H1 (cell line): Measurements from ENCODE around the gene ATG16L1. TPM values are rescaled to one million over a fixed set of nuclear protein-coding genes. Genes with fewer than 3 reads are reported as not detected.

Experiments used
- CTCF ChIA-PET: fragments of 300-600 bp; sonication (Branson Sonifier 250); formaldehyde crosslinking; loops from one replicate; lab custom pipeline; 2021; ENCODE audit not compliant: partially characterized antibody; lab: Charles Lee
- POLR2A ChIA-PET: fragments of 300-600 bp; sonication (Branson Sonifier 250); formaldehyde crosslinking; loops from one replicate; lab custom pipeline; 2021; ENCODE audit warnings: inconsistent platforms; ENCODE audit not compliant: partially characterized antibody; lab: Charles Lee
- DNase-seq, 2 experiments: peaks; one replicate each; pipeline versions ENCODE4 v3.0.0 to v3.0.0-alpha.2; 2010 to 2022; ENCODE audit warnings: low spot score in 2 of 2, low read depth in 1 of 2, mixed read lengths in 1 of 2
- FAIRE-seq: peaks from 2 replicates; lab custom pipeline; 2011; peaks lifted over from hg19 to GRCh38; lab: Jason Lieb, UNC
- H2AFZ ChIP-seq: 2 replicates; pipeline ENCODE4 v1.8.1; 2012; ENCODE audit warnings: low read length, inconsistent platforms
- H2AK5ac ChIP-seq: 2 replicates; pipeline ENCODE4 v1.6.1; 2013; ENCODE audit warnings: low read depth, low read length
- H2BK120ac ChIP-seq: replicated peaks from 2 replicates; pipeline ENCODE3; 2013; ENCODE audit warnings: low read depth, low read length, inconsistent platforms
- H2BK12ac ChIP-seq: 2 replicates; pipeline ENCODE4 v1.6.1; 2013; ENCODE audit warnings: low read depth, low read length
- H2BK15ac ChIP-seq: 2 replicates; pipeline ENCODE4 v1.6.1; 2013; ENCODE audit warnings: low read length
- H2BK20ac ChIP-seq: 2 replicates; pipeline ENCODE4 v1.6.1; 2013; ENCODE audit warnings: low read length
- H2BK5ac ChIP-seq: 2 replicates; pipeline ENCODE4 v1.6.1; 2013; ENCODE audit warnings: low read depth, low read length
- H3K14ac ChIP-seq: 2 replicates; pipeline ENCODE4 v1.6.1; 2013; ENCODE audit warnings: inconsistent platforms; ENCODE audit not compliant: insufficient read length
- H3K18ac ChIP-seq: 2 replicates; pipeline ENCODE4 v1.6.1; 2013; ENCODE audit warnings: low read length; ENCODE audit errors: extremely low read depth
- H3K23ac ChIP-seq: 2 replicates; pipeline ENCODE4 v1.6.1; 2013; ENCODE audit warnings: inconsistent platforms; ENCODE audit not compliant: insufficient read length
- H3K23me2 ChIP-seq: 2 replicates; pipeline ENCODE4 v1.6.1; 2013; ENCODE audit warnings: low read depth, low read length
- H3K27ac ChIP-seq: 2 replicates; pipeline ENCODE4 v1.6.1; 2011; ENCODE audit warnings: low read depth, low read length, inconsistent platforms
- H3K27me3 ChIP-seq, 4 experiments: replicated peaks in 1 of 4; 1 replicate in 1 of 4; 2 replicates in 3 of 4; pipeline versions ENCODE4 v1.6.1 to v1.8.1; 2011 to 2013; ENCODE audit warnings: low read length in 3 of 4, mild to moderate bottlenecking in 3 of 4, inconsistent platforms in 2 of 4, mixed read lengths in 2 of 4, moderate library complexity in 1 of 4; ENCODE audit not compliant: control insufficient read depth in 3 of 4, insufficient read depth in 3 of 4; ENCODE audit errors: extremely low read depth in 1 of 4
- H3K36me3 ChIP-seq, 4 experiments: 2 replicates each; pipeline versions ENCODE4 v1.6.1 to v1.8.1; 2011 to 2013; ENCODE audit warnings: mild to moderate bottlenecking in 4 of 4, low read length in 3 of 4, moderate library complexity in 2 of 4, control low read depth in 1 of 4, inconsistent platforms in 1 of 4; ENCODE audit not compliant: insufficient read depth in 4 of 4, control insufficient read depth in 2 of 4
- H3K4ac ChIP-seq: replicated peaks from 2 replicates; pipeline ENCODE3; 2013; ENCODE audit warnings: low read length, low read depth, mixed read lengths, inconsistent platforms; ENCODE audit not compliant: insufficient read length
- H3K4me1 ChIP-seq, 4 experiments: replicated peaks in 1 of 4; 1 replicate in 1 of 4; 2 replicates in 3 of 4; pipeline versions ENCODE4 v1.6.1 to v1.8.1; 2011 to 2013; ENCODE audit warnings: low read length in 3 of 4, inconsistent platforms in 2 of 4, mixed read lengths in 1 of 4; ENCODE audit not compliant: insufficient read depth in 4 of 4, control insufficient read depth in 3 of 4
- H3K4me2 ChIP-seq, 2 experiments: 2 replicates each; pipeline versions ENCODE4 v1.6.1 to v1.8.1; 2011 to 2013; ENCODE audit warnings: low read depth in 2 of 2, low read length in 2 of 2, control low read depth in 1 of 2, inconsistent platforms in 1 of 2, mild to moderate bottlenecking in 1 of 2; ENCODE audit not compliant: insufficient read depth in 1 of 2
- H3K4me3 ChIP-seq, 4 experiments: fragments of 200-600, 300-600 bp in 1 of 4; sonication (generic), shearing (Covaris generic), sonication (Bioruptor Twin) in 1 of 4; 2 replicates each; pipeline versions ENCODE4 v1.5.1 to v1.8.1; 2011 to 2016; ENCODE audit warnings: low read length in 4 of 4, low read depth in 3 of 4, control low read depth in 2 of 4, inconsistent platforms in 2 of 4, mild to moderate bottlenecking in 2 of 4, mixed read lengths in 1 of 4, moderate library complexity in 1 of 4; ENCODE audit not compliant: insufficient read depth in 2 of 4; ENCODE audit errors: extremely low read depth in 1 of 4
- H3K56ac ChIP-seq: replicated peaks from 2 replicates; pipeline ENCODE3; 2013; ENCODE audit warnings: low read depth, mild to moderate bottlenecking, mixed read lengths, low read length, inconsistent platforms; ENCODE audit not compliant: insufficient read length
- H3K79me1 ChIP-seq: 2 replicates; pipeline ENCODE4 v1.6.1; 2013; ENCODE audit warnings: low read depth, low read length, control low read depth
- H3K79me2 ChIP-seq, 2 experiments: 2 replicates each; pipeline versions ENCODE4 v1.6.1 to v1.8.1; 2012 to 2013; ENCODE audit warnings: low read length in 2 of 2, mild to moderate bottlenecking in 2 of 2, inconsistent platforms in 1 of 2; ENCODE audit not compliant: insufficient read depth in 2 of 2, control insufficient read depth in 1 of 2
- H3K9ac ChIP-seq, 4 experiments: replicated peaks in 1 of 4; 1 replicate in 1 of 4; 2 replicates in 3 of 4; pipeline versions ENCODE4 v1.6.1 to v1.8.1; 2011 to 2013; ENCODE audit warnings: low read depth in 3 of 4, low read length in 3 of 4, control low read depth in 2 of 4, mild to moderate bottlenecking in 2 of 4, moderate library complexity in 2 of 4, inconsistent platforms in 1 of 4; ENCODE audit errors: extremely low read depth in 1 of 4
- H3K9me3 ChIP-seq, 2 experiments: 2 replicates each; pipeline versions ENCODE4 v1.6.1 to v1.8.1; 2012 to 2013; ENCODE audit warnings: mild to moderate bottlenecking in 2 of 2, moderate library complexity in 2 of 2, control low read depth in 1 of 2, inconsistent platforms in 1 of 2, low read depth in 1 of 2, low read length in 1 of 2, mixed read lengths in 1 of 2; ENCODE audit not compliant: insufficient read depth in 2 of 2
- H4K20me1 ChIP-seq, 2 experiments: replicated peaks in 1 of 2; 2 replicates each; pipeline versions ENCODE3 to v1.8.1; 2011 to 2013; ENCODE audit warnings: inconsistent platforms in 2 of 2, low read length in 2 of 2, mild to moderate bottlenecking in 1 of 2; ENCODE audit not compliant: insufficient read depth in 2 of 2, control insufficient read depth in 1 of 2
- H4K5ac ChIP-seq: 2 replicates; pipeline ENCODE4 v1.6.1; 2013; ENCODE audit warnings: low read length, low read depth, mixed read lengths, inconsistent platforms; ENCODE audit not compliant: insufficient read length
- H4K8ac ChIP-seq: 2 replicates; pipeline ENCODE4 v1.8.0; 2013; ENCODE audit warnings: mild to moderate bottlenecking, moderate library complexity, low read length, inconsistent platforms; ENCODE audit not compliant: insufficient read depth; ENCODE audit errors: extremely low read depth
- H4K91ac ChIP-seq: replicated peaks from 2 replicates; pipeline ENCODE3; 2013; ENCODE audit warnings: low read length, mixed read lengths, inconsistent platforms; ENCODE audit not compliant: insufficient read length
- CREB1 ChIP-seq: IDR thresholded peaks from 2 replicates; pipeline ENCODE4 v1.6.1; 2012; ENCODE audit warnings: inconsistent platforms
- CTCF ChIP-seq, 3 experiments: IDR thresholded peaks; 1 replicate in 2 of 3; 2 replicates in 1 of 3; pipeline versions ENCODE4 v1.5.1 to v1.6.1; 2011; ENCODE audit warnings: low read length in 3 of 3, mild to moderate bottlenecking in 3 of 3, inconsistent platforms in 2 of 3, low read depth in 1 of 3, moderate library complexity in 1 of 3; ENCODE audit not compliant: insufficient read depth in 1 of 3; ENCODE audit errors: control extremely low read depth in 1 of 3
- WGBS, 2 experiments: shearing (Covaris generic) in 1 of 2; methylation state at CpG; one replicate each; pipeline versions ENCODE4 v1.1.6 to v1.1.7; 2013 to 2015; ENCODE audit warnings: low lambda C conversion rate in 2 of 2, mixed read lengths in 2 of 2, inconsistent platforms in 1 of 2, low coverage in 1 of 2, missing lambda C conversion rate in 1 of 2; ENCODE audit not compliant: insufficient replicate concordance in 2 of 2, insufficient coverage in 1 of 2, insufficient read length in 1 of 2; ENCODE audit errors: extremely low coverage in 1 of 2, missing lambda C conversion rate in 1 of 2; 5-methylcytosine and 5-hydroxymethylcytosine counted together
- polyA plus RNA-seq, 7 experiments: library from polyadenylated mRNA; depleted of rRNA in 3 of 7; stranded (reverse) in 5 of 7; unstranded in 2 of 7; fragments of >200 nt in 5 of 7; fragments of 200-250 nt in 2 of 7; gene quantifications; 1 replicate in 5 of 7; 2 replicates in 1 of 7; 4 replicates in 1 of 7; pipeline versions ENCODE4 v1.2.1 to v1.2.3, GENCODE V29; 2011 to 2013; ENCODE audit warnings: missing spikeins in 2 of 7, mixed read lengths in 2 of 7
- total RNA-seq: library from RNA; stranded (reverse); fragmentation: NEBNext Ultra II Directional; extraction: Animal tissue kit (Norgen Biotek cat#: 25700); gene quantifications from 2 replicates; pipeline ENCODE4 v1.2.1, GENCODE V29; 2021

Gene ATG16L1
- total and polyA plus RNA-seq, 2 of the 8 experiments (the other 6 are each of a cell fraction or from before 2014, with no cell fraction given), result 18.3 to 31.0 TPM

- ChIA-PET POLR2A (interaction anchor here (1.0 to 1.2 kb wide), 2 partner anchors 9 to 23 kb away, joined by 3 read pairs; no protein-coding TSS in a partner anchor), CTCF (interaction anchor here (1.6 to 3.3 kb wide), 5 partner anchors 8 to 107 kb away, joined by 3 to 8 read pairs (median 5); partner anchors contain the start of gene DGKD)
- no peak overlapping the region for H3K23ac ChIP-seq
- H2BK5ac ChIP-seq, result no peak overlapping the region
- H3K4me3 ChIP-seq, result no peak overlapping the region
- no peak overlapping the region for H2BK120ac ChIP-seq
- DNase-seq (no peak), FAIRE-seq (no peak)
- H3K4me2 ChIP-seq, result no peak overlapping the region
- H3K36me3 ChIP-seq, result no peaks in the 10 kb centered on the region
- no peak overlapping the region for H4K91ac ChIP-seq
- H3K9me3 ChIP-seq, result 0 out of 4 replicates have a peak, but pooled peaks cover 0 to 4% of the 10 kb centered on the region in 2 experiments
- H2BK12ac ChIP-seq, result no peak overlapping the region
- H3K18ac ChIP-seq, result no peak overlapping the region
- H2AFZ ChIP-seq, result no peak overlapping the region
- H3K56ac ChIP-seq, result no peak overlapping the region
- no peak overlapping the region for H2BK15ac ChIP-seq
- no peaks in the 10 kb centered on the region for H3K79me2 ChIP-seq
- H3K27me3 ChIP-seq, result peaks cover 0 to 17% (median 6%) of the 10 kb centered on the region in 4 experiments; a peak in 5 of 7 replicates
- H2AK5ac ChIP-seq, result no peak overlapping the region
- no peak overlapping the region for H3K14ac ChIP-seq
- H3K4me1 ChIP-seq, result no peaks in the 10 kb centered on the region
- H4K20me1 ChIP-seq, result no peaks in the 10 kb centered on the region
- no peak overlapping the region for H3K9ac ChIP-seq
- no peak overlapping the region for H4K5ac ChIP-seq
- H3K27ac ChIP-seq, result no peak overlapping the region
- H3K4ac ChIP-seq, result no peak overlapping the region
- H3K23me2 ChIP-seq, result no peaks in the 10 kb centered on the region
- no peak overlapping the region for H2BK20ac ChIP-seq
- H3K79me1 ChIP-seq, result no peaks in the 10 kb centered on the region
- WGBS, 2 experiments, result 90% methylated on average over 5 of the region's 5 CpGs; no CpG with 5 or more reads in 1 of the 2 experiments
- H4K8ac ChIP-seq, result no peak overlapping the region
- 0 out of 4 replicates have a peak, but pooled peaks of 1 of the 3 experiments have one; percentile 8 for TF ChIP-seq CTCF (IDR thresholded peaks at IDR 0.05; ENCODE audit: control extremely low read depth in 1 of 3, insufficient read depth in 1 of 3, low read depth in 1 of 3, low read length in 3 of 3)
- TF ChIP-seq CREB1, result no peak
These were observed 86.6 kb downstream of the ATG16L1 start for GRCh38 chr2:233338046-233338445.
